IPS-15b (cell line): Measurements from ENCODE around the gene KIAA2012.

Source experiments
- H3K27me3 ChIP-seq: one replicate; pipeline ENCODE4 v1.6.1; 2013; ENCODE audit warnings: low read length; ENCODE audit not compliant: control insufficient read depth, insufficient read depth
- H3K36me3 ChIP-seq: one replicate; pipeline ENCODE4 v1.6.1; 2013; ENCODE audit warnings: low read length; ENCODE audit not compliant: control insufficient read depth, insufficient read depth
- H3K4me1 ChIP-seq: one replicate; pipeline ENCODE4 v1.6.1; 2013; ENCODE audit warnings: mild to moderate bottlenecking, low read length; ENCODE audit not compliant: control insufficient read depth, insufficient read depth
- H3K4me3 ChIP-seq: one replicate; pipeline ENCODE4 v1.5.1; 2013; ENCODE audit warnings: low read depth, low read length
- H3K9ac ChIP-seq: one replicate; pipeline ENCODE4 v1.6.1; 2013; ENCODE audit warnings: low read depth, mild to moderate bottlenecking, low read length
- H3K9me3 ChIP-seq: one replicate; pipeline ENCODE4 v1.6.1; 2013; ENCODE audit warnings: mild to moderate bottlenecking, low read length; ENCODE audit not compliant: control insufficient read depth, insufficient read depth

Gene KIAA2012

DNA sequence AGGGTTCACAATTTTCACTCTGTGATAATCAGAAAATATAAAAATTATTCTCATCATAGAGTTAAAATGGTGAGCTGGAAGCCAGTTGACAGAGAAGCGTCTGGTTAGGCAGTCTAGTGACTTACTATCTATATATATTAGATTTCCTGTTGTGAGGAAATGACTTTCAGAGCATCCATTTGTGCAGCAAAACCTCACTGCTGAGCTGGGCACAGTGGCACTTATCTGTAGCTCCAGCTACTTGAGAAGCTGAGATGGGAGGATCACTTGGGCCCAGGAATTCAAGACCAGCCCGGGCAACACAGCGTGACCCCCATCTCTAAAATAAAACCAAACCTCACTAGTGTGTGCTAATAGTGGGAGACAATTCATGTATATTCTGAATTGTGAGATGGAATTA lies 7.2 kb upstream of the KIAA2012 start:
- Histone ChIP-seq H3K4me1 (peaks cover 7% of the 10 kb centered on the region), H3K27me3 (no peaks in the 10 kb centered on the region), H3K9me3 (no peaks in the 10 kb centered on the region), H3K36me3 (no peaks in the 10 kb centered on the region), H3K4me3 (no peak overlapping the region), H3K9ac (no peak overlapping the region)

DNA sequence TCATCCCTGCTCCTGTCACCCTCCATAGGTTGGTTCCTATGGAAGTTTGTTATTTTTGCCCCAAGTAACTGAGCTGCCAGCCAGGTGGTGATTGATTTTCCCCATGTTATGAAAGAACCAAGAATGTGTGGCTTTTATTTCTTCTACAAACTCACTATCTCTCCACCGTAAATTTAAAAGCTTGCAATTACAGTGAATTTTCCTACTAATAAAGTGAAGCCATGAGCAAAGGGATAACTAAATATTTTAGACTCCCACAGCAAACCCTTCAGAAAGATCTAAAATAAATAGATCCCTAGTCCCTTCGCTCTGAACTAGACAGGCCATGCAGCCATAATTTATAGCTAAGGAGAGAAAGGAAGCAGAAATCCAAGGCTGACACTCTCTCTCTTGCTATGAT lies 6.2 kb upstream of the KIAA2012 start:
- H3K36me3 ChIP-seq, result no peaks in the 10 kb centered on the region
- peaks cover 7% of the 10 kb centered on the region for H3K4me1 ChIP-seq
- H3K9ac ChIP-seq, result no peak overlapping the region
- no peak overlapping the region for H3K4me3 ChIP-seq
- no peaks in the 10 kb centered on the region for H3K27me3 ChIP-seq
- H3K9me3 ChIP-seq, result no peaks in the 10 kb centered on the region

DNA sequence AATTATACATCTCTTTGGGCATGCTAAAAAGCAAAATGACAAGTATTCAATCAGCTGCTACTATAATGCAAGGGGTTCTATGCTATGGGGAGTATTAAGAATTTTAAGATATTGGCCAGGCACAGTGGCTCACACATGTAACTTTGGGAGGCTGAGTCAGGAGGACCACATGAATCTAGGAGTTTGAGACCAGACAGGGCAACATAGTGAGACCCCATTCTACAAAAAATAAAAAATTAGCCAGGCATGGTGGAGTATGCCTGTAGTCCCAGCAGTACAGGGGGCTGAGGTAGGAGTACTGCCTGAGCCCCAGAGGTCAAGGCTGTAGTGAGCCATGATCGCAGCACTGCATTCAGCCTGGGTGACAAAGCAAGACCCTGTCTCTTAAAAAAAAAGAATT lies 5.5 kb upstream of the KIAA2012 start:
- H3K4me3 ChIP-seq, result no peak overlapping the region
- H3K27me3 ChIP-seq, result no peaks in the 10 kb centered on the region

DNA sequence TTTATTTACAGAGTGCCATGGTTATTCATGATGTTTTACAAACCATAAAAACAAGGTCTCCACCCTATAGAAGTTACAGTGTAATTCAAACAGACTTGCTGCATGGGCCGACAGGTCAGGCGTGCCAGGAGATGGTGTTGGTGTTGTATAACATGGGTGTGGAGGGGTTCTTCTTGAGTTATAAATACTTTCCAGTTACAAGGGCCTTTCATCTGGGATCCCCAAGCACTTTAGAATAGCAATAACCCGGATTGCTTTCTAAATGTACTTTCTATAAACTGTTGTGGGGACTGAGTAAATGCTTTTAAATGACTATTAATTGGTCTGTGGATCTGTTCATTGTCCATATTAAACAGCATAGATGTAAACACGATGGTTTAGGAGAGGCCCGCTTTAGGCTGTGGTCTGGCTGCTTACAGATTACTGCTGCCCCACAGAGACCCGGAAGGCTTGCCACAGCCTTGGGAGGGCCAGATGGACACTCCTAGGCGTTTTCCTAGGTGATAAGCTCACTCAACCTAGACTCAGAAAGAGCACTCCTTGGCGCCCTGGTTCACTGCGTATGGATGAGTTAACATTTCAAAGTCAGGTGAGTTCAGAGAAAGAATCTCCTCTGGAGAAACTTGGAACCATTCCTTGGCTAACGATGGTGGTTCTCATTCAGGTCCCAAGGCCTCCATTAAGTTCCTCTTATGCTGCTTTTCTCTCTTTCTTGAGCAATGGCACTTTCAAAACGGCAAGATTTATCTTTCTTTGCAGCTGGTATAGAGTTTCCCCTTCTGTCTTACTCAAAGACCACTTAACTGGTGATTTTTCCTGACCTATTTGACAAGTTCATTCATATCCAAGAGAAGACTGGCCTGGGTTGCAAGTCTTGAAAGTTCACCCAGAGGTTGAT lies 3.6 kb upstream of the KIAA2012 start:
- no peak overlapping the region for H3K9ac ChIP-seq
- no peaks in the 10 kb centered on the region for H3K9me3 ChIP-seq
- no peaks in the 10 kb centered on the region for H3K36me3 ChIP-seq
- H3K4me3 ChIP-seq, result no peak overlapping the region
- peaks cover 10% of the 10 kb centered on the region for H3K4me1 ChIP-seq
- no peaks in the 10 kb centered on the region for H3K27me3 ChIP-seq

More for the DNA sequence above, 5.5 kb upstream of the KIAA2012 start:
- Histone ChIP-seq H3K36me3 (no peaks in the 10 kb centered on the region), H3K4me1 (peaks cover 10% of the 10 kb centered on the region), H3K9ac (no peak overlapping the region), H3K9me3 (no peaks in the 10 kb centered on the region)

DNA sequence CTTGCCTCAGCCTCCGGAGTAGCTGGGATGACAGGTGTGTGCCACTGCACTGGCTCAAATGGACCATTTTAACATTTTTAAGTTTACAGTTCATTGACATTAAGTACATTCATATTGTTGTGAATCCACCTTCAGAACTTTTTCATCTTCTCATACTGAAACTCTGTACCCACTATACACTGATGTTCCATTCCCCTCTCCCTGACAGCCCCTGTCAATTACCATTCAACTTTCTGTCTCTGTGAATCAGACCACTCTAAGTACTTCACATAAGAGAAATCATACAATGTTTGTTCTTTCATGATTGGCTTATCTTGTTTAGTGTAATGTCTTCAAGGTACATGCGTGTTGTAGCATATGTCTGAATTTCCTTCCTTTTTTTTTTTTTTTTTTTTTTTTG lies 1.9 kb upstream of the KIAA2012 start:
- no peaks in the 10 kb centered on the region for H3K36me3 ChIP-seq
- peaks cover 6% of the 10 kb centered on the region for H3K4me1 ChIP-seq
- no peaks in the 10 kb centered on the region for H3K9me3 ChIP-seq
- no peak overlapping the region for H3K4me3 ChIP-seq
- H3K9ac ChIP-seq, result no peak overlapping the region
- no peaks in the 10 kb centered on the region for H3K27me3 ChIP-seq

DNA sequence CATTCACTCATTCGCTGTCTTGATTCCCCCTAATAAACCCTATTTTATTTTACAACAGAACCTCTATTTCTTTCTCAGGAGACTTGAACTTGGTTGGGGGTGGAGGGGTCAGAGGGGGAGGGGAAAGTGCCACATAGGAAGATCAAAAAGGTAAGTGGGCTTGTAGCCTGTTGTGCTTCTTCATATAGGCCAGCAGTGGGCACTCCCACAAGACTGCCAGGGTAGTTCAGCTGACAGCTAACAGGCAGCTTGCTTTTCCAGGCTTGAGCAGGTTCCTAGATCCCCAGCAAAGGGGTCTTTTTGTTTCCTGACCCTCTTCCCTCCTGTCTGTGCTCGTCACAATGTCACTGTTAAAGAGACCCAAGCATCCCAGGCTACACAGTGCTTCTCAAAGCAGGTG lies 829 bp upstream of the KIAA2012 start:
- Histone ChIP-seq H3K9ac (no peak overlapping the region), H3K9me3 (no peaks in the 10 kb centered on the region), H3K36me3 (no peaks in the 10 kb centered on the region), H3K4me3 (no peak overlapping the region), H3K4me1 (peaks cover 6% of the 10 kb centered on the region), H3K27me3 (no peaks in the 10 kb centered on the region)

DNA sequence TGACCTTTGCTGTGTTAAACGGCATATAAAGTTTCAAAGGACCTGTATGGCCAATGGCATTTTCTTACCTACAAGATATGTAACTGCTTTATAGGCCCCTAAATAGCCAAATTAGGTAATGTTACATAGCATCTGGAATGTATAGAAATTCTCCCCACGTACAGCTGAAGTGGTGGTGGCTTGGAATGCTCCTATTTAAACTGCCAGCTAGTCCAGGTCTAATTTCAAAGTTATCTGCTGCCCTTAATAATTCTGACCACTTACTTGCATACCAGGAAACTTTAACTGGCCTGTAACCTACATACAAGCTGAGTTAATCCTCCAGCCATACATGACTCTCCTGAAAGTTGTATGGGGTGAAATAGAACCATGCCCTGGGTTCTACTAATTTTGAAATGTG lies 1.3 kb downstream of the KIAA2012 start:
- Histone ChIP-seq H3K9ac (no peak overlapping the region), H3K27me3 (no peaks in the 10 kb centered on the region), H3K9me3 (no peaks in the 10 kb centered on the region), H3K4me3 (no peak overlapping the region), H3K4me1 (peaks cover 6% of the 10 kb centered on the region), H3K36me3 (no peaks in the 10 kb centered on the region)

DNA sequence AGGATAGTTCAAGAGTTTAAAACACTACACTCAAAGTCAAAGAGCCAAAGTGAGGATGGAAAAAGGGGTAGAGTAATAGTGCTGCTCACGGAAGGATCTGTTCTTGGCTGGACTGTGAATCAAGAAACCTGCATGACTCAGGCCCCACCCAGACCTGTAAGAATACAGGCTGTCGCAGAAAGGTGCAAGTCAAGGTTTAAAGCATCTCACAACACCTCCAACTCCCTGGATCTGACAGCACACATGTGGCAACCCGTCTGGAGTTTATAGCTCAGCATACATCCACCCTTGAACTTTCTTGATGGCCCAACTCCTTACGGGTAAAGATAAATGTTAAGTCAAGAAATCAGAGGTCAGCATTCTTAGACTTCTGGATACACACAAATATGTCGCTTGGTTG lies 6.3 kb downstream of the KIAA2012 start:
- Histone ChIP-seq H3K27me3 (no peaks in the 10 kb centered on the region), H3K36me3 (no peaks in the 10 kb centered on the region), H3K4me1 (peaks cover 10% of the 10 kb centered on the region), H3K9me3 (no peaks in the 10 kb centered on the region), H3K9ac (no peak overlapping the region), H3K4me3 (no peak overlapping the region)

DNA sequence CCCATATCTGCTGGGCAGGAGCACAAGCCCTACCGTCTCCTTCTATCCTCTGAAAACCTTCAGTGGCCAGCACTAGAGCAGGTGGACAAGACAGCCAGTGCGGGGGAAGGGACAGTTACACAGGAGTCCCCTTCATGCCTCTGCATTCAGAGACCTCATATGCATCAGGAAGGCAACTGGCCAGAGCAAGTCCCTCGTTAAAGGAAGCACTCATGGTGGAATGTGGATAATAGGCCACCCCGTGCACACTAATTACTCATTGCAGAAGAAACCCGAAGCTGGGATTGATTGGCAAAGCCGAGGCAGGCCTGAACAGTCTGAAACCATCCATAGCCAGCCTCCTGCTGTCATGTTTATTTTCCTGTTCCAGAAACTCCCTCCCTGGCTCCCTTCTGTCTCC lies 11.2 kb downstream of the KIAA2012 start:
- H3K4me1 ChIP-seq, result peaks cover 10% of the 10 kb centered on the region
- H3K4me3 ChIP-seq, result no peak overlapping the region
- H3K9ac ChIP-seq, result no peak overlapping the region
- no peaks in the 10 kb centered on the region for H3K36me3 ChIP-seq
- no peaks in the 10 kb centered on the region for H3K9me3 ChIP-seq
- H3K27me3 ChIP-seq, result no peaks in the 10 kb centered on the region

DNA sequence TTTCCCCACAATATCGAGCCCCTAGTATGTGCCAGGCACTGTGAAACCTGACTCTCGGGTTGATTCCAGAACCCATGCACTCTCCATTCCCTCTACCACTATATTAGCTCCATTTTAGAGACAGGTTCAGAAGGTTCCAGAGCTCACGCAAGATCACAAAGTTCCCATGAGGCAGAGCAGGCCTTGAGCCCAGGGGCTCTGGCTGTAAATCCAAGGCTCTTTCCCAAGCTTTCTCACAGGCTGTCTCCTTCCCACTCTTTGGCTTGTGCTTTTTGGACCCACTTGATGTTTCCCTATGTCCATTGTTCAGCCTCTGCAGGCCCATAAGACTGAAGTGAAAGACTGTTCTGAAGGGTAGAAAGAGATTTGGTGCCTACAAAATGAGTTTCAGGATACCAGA lies 15.7 kb downstream of the KIAA2012 start:
- Histone ChIP-seq H3K4me3 (no peak overlapping the region), H3K4me1 (peaks cover 6% of the 10 kb centered on the region), H3K9ac (no peak overlapping the region), H3K9me3 (no peaks in the 10 kb centered on the region), H3K27me3 (no peaks in the 10 kb centered on the region), H3K36me3 (no peaks in the 10 kb centered on the region)

DNA sequence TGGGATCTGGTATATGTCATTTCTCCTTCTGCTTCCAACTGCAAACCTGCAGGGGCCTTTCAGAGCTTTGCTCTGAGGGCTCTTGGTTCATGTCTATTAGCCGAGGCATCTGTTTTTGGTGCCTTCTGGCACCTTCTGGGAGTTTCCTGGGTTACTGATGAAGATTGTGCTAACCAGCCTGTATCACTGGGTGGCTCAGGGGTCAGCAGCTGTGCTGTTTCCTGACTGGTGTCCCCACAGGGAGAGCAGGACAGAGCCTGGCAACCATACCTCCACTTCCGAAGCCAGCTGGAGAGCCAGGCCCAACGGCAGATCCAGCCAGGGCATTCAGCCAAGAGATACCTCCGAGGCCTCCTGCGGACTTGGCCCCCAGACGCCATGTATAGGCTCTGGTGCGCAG lies 17.5 kb downstream of the KIAA2012 start:
- Histone ChIP-seq H3K9ac (no peak overlapping the region), H3K9me3 (no peaks in the 10 kb centered on the region), H3K27me3 (no peaks in the 10 kb centered on the region), H3K4me3 (no peak overlapping the region), H3K36me3 (no peaks in the 10 kb centered on the region), H3K4me1 (no peaks in the 10 kb centered on the region)

DNA sequence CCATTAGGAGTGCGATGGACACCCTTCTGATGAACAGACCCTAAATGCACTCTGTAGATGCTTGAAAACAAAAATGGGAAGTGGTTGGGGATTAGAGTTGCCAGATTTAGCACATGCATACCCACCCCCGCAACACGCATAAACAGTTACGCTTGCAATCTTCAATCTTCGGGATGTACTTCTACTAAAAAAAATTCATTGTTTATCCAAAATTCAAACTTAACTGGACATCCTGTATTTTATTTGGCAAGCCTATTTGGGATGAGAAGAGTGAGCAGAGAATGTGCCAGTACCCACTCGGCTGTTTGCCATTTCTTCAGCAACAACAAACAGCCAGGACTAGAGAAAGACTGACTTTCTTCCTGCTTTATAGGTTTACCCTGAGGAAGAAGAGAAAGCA lies 18.4 kb downstream of the KIAA2012 start:
- H3K36me3 ChIP-seq, result no peaks in the 10 kb centered on the region
- H3K9me3 ChIP-seq, result no peaks in the 10 kb centered on the region
- no peaks in the 10 kb centered on the region for H3K4me1 ChIP-seq

More for the DNA sequence above, 18.4 kb downstream of the KIAA2012 start:
- Histone ChIP-seq H3K9ac (no peak overlapping the region), H3K4me3 (no peak overlapping the region), H3K27me3 (no peaks in the 10 kb centered on the region)
